ENCODE data around the gene USP17L26. TPM values are rescaled to one million over a fixed set of nuclear protein-coding genes. Genes with fewer than 3 reads are reported as not detected.
"Not testable (repeated sequence)": the region's sequence is repeated elsewhere in the genome, so short reads cannot be mapped to it uniquely, and the experiment has no call there.

USP17L26 gene
- not detected for total RNA-seq
- long read RNA-seq: 0 reads

- DNase-seq; H3K36me3 ChIP-seq; intact Hi-C loops (cut with DNase I); H3K4me3 ChIP-seq; H3K27ac ChIP-seq; ATAC-seq; H3K9me3 ChIP-seq; H3K4me1 ChIP-seq; H3K27me3 ChIP-seq: not testable (repeated sequence)
Measured at GRCh38 chr4:9334358-9334757, at the start of gene USP17L26. TSS of gene USP17L26 (plus strand) at chr4:9334658. CDS start at chr4:9334658, 0 bp downstream.

- not testable (repeated sequence) for ATAC-seq
Measured at GRCh38 chr4:9324191-9324590, 10.3 kb upstream of the USP17L26 start.

GRCh38 chr4:9324865-9325264 is 9.6 kb upstream of the USP17L26 start, which contains the start of gene USP17L24:
TSS of gene USP17L24 (plus strand) at chr4:9325165. CDS start at chr4:9325165, 0 bp downstream.
- H3K36me3 ChIP-seq; H3K4me3 ChIP-seq; H3K27ac ChIP-seq; ATAC-seq; H3K9me3 ChIP-seq; H3K27me3 ChIP-seq; intact Hi-C loops (cut with DNase I); DNase-seq; H3K4me1 ChIP-seq: not testable (repeated sequence)

More at GRCh38 chr4:9324191-9324590, 10.3 kb upstream of the USP17L26 start:
- H3K9me3 ChIP-seq; H3K27ac ChIP-seq; intact Hi-C loops (cut with DNase I); DNase-seq; H3K36me3 ChIP-seq; H3K4me1 ChIP-seq; H3K4me3 ChIP-seq; H3K27me3 ChIP-seq: not testable (repeated sequence)

GRCh38 chr4:9329611-9330010 is 4.8 kb upstream of the USP17L26 start, which contains the start of gene USP17L25:
TSS of gene USP17L25 (plus strand) at chr4:9329911. CDS start at chr4:9329911, 0 bp downstream.
- H3K4me1 ChIP-seq; ATAC-seq; H3K27me3 ChIP-seq; H3K4me3 ChIP-seq; DNase-seq; H3K9me3 ChIP-seq; H3K27ac ChIP-seq; H3K36me3 ChIP-seq; intact Hi-C loops (cut with DNase I): not testable (repeated sequence)

GRCh38 chr4:9339103-9339502 is 4.6 kb downstream of the USP17L26 start, which contains the start of gene USP17L5:
TSS of gene USP17L5 (plus strand) at chr4:9339403. CDS start at chr4:9339403, 0 bp downstream.
- H3K36me3 ChIP-seq; DNase-seq; intact Hi-C loops (cut with DNase I); H3K27ac ChIP-seq; ATAC-seq; H3K4me3 ChIP-seq; H3K4me1 ChIP-seq; H3K27me3 ChIP-seq; H3K9me3 ChIP-seq: not testable (repeated sequence)

GRCh38 chr4:9343848-9344247 is 9.4 kb downstream of the USP17L26 start, which contains the start of gene USP17L27:
TSS of gene USP17L27 (plus strand) at chr4:9344148. CDS start at chr4:9344148, 0 bp downstream.
- H3K4me1 ChIP-seq; H3K4me3 ChIP-seq; H3K27ac ChIP-seq; H3K9me3 ChIP-seq; intact Hi-C loops (cut with DNase I); ATAC-seq; DNase-seq; H3K36me3 ChIP-seq; H3K27me3 ChIP-seq: not testable (repeated sequence)

GRCh38 chr4:9348593-9348992 is 14.1 kb downstream of the USP17L26 start, which contains the start of gene USP17L28:
TSS of gene USP17L28 (plus strand) at chr4:9348893. CDS start at chr4:9348893, 0 bp downstream.
- H3K27ac ChIP-seq; H3K36me3 ChIP-seq; DNase-seq; ATAC-seq; H3K4me3 ChIP-seq; intact Hi-C loops (cut with DNase I); H3K27me3 ChIP-seq; H3K9me3 ChIP-seq; H3K4me1 ChIP-seq: not testable (repeated sequence)

GRCh38 chr4:9350866-9351265 is 16.4 kb downstream of the USP17L26 start:
- H3K27me3 ChIP-seq; H3K4me3 ChIP-seq; DNase-seq; H3K9me3 ChIP-seq; H3K27ac ChIP-seq; ATAC-seq; H3K36me3 ChIP-seq; H3K4me1 ChIP-seq; intact Hi-C loops (cut with DNase I): not testable (repeated sequence)

GRCh38 chr4:9353338-9353737 is 18.9 kb downstream of the USP17L26 start, which contains the start of gene USP17L29:
TSS of gene USP17L29 (plus strand) at chr4:9353638. CDS start at chr4:9353638, 0 bp downstream.
- DNase-seq; H3K27me3 ChIP-seq; H3K36me3 ChIP-seq; ATAC-seq; H3K9me3 ChIP-seq; intact Hi-C loops (cut with DNase I); H3K27ac ChIP-seq; H3K4me3 ChIP-seq; H3K4me1 ChIP-seq: not testable (repeated sequence)

- intact Hi-C loops (cut with DNase I); H3K27ac ChIP-seq; DNase-seq; H3K4me1 ChIP-seq; H3K27me3 ChIP-seq; ATAC-seq; H3K36me3 ChIP-seq; H3K9me3 ChIP-seq; H3K4me3 ChIP-seq: not testable (repeated sequence)
Measured at GRCh38 chr4:9362829-9363228, 28.4 kb downstream of the USP17L26 start, which contains the start of gene USP17L30. TSS of gene USP17L30 (plus strand) at chr4:9363129. CDS start at chr4:9363129, 0 bp downstream.

- H3K27me3 ChIP-seq; H3K4me1 ChIP-seq; DNase-seq; ATAC-seq; intact Hi-C loops (cut with DNase I); H3K9me3 ChIP-seq; H3K27ac ChIP-seq; H3K36me3 ChIP-seq; H3K4me3 ChIP-seq: not testable (repeated sequence)
Measured at GRCh38 chr4:9379881-9380280, 45.4 kb downstream of the USP17L26 start.
